GM21529 (cell line): ENCODE data around the gene PCNA.

ENCODE experiments used
- ATAC-seq: cut with Tn5 transposase; IDR thresholded peaks from one replicate; pipeline ENCODE4 v1.9.1; 2021; ENCODE audit not compliant: unreplicated experiment

PCNA gene

GRCh38 chr20:5143851-5144250, 24.1 kb upstream of the PCNA start:
- ATAC-seq: no peak

DNA sequence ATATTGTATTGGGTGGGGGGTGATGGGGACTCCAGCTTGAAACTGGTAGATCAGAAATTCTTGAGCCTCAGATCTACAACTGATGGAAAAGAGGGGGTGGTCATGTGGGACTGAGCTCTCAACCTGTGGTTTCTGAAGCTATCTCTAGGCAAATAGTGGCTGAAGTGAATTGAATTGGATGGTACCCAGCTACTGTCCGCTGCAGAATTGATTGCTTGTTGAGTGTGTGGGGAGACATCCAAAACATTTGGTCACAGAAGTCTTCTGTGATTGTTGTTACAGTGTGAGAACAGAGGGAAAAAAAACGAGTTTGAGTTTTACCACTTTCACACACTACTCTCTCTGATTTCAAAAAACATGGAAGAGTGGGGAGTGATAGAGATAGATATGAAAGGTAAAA, 21.9 kb upstream of the PCNA start:
- no peak for ATAC-seq

DNA sequence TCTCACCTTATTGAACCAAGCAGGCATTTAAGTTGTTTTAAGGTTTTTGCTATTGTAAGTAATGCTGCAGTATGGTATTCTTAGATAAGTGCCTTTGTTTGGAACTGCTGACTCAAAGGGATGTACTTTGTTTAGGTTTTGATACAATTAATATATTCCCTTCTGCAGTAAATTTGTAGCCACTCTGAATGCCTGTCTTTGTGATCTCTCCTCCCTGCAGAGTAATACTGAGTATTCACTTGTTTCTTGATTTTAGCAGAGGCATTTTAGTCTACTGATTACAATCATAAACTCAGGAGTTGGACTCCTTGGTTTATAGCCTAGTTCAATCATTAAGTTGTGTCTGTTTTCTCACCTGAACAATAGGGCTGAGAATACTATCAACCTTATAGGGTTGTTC, 20.4 kb upstream of the PCNA start:
- no peak for ATAC-seq

DNA sequence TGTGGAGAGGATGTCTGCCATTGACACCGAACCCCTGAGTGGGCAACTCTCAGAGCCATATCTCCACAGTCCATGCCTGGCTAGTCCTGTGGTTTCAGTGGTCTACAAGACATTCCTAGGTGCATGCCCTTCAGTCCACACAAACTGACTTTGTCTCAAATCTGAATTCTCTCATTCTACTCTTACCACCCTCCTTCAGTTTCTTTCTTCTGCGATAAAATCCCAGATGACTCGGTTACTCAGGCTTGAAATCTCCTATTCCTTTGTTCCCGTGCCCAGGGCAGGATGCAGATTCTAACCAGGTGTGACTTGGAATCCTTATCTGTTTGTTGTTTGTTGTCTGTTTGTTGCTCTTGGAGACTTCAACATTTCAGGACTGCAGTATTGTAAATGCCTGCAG, 16.3 kb upstream of the PCNA start:
- ATAC-seq: no peak

- no peak for ATAC-seq
These were observed 15.7 kb upstream of the PCNA start for GRCh38 chr20:5135363-5136012.

- no peak for ATAC-seq
These were observed 14.2 kb upstream of the PCNA start for GRCh38 chr20:5133998-5134397.

GRCh38 chr20:5131502-5131901, 11.7 kb upstream of the PCNA start:
- no peak for ATAC-seq

- no peak for ATAC-seq
These were observed 9.1 kb upstream of the PCNA start for GRCh38 chr20:5128886-5129285.

GRCh38 chr20:5127859-5128424, 8.2 kb upstream of the PCNA start:
- no peak for ATAC-seq

DNA sequence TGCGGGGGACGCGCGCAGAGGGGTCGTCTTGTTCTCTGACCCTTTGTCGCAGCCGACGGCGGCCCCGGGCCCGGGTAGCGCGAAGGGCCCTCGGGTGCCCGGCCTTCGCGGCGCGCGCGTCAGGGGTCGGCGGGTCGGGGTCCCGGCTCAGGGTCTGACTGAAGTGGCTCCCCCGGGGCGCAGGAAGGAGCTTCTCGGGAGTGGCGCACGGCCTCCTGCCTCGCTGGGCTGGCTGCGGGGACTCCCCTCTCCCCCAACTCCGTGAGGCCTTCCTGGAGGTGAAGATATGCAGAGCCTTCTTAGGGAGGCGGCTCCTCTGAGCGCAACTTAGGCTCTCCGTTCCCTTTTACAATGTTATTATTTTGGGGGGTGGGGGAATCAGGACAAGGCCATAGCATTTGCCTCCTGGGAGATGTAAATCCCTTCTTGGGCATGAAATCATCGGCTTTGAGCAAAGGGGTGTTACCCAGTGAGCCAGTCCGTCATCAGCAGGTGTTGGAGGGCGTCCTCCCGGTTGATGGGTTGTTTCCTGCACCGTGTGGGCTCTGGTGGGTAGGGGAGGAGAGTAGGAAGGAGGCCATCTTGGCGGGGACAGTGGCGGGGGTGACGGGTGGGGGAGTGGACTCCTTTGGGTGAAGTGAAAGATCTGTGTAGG, 7.6 kb upstream of the PCNA start:
- peak; percentile 38 for ATAC-seq

- ATAC-seq: peak; percentile 91
These were observed 6.9 kb upstream of the PCNA start, which contains the start of gene CDS2 for GRCh38 chr20:5126512-5127203. TSS of gene CDS2 (plus strand) at chr20:5127008. CDS start at chr20:5127093, 85 bp downstream.

GRCh38 chr20:5122873-5123260, 3.1 kb upstream of the PCNA start:
- no peak for ATAC-seq

- ATAC-seq: no peak
These were observed 373 bp upstream of the PCNA start for GRCh38 chr20:5120185-5120476.

- no peak for ATAC-seq
These were observed 669 bp downstream of the PCNA start for GRCh38 chr20:5119143-5119434.

DNA sequence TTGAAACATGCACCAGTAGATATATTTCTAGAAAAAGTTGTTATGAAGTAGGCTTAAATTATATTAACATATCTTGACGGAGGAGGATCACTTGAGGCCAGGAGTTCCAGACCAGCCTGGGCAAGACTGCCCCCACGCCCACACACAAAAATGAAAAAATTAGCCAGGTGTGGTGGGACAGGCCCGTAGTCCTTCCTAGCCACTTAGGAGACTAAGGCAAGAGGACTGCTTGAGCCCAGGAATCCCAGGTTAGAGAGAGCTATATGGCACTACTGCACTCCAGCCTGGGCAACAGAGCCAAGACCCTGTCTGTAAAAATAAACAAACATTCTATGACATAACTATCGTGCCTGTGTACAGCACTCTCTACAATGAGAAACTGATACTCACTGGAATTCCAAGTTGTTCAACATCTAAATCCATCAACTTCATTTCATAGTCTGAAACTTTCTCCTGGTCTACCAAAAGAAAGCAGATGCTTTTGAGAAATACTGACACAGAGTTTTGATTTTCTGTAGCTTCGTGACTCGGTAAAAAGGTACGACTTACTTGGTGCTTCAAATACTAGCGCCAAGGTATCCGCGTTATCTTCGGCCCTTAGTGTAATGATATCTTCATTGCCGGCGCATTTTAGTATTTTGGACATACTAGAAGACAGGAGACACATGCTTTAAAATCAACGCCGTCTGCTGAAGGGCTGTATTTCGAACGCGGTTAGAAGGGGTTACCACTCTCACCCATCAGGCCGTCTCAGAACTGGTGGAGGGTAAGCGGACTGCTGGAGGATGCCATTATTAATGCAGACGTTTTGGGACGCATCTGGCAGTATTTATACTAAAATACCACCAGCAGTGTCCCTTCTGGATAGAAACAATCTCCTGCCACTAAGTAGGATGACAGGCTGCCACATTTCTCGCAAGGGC, 1.3 kb downstream of the PCNA start:
- ATAC-seq: no peak

GRCh38 chr20:5116875-5117274, 2.9 kb downstream of the PCNA start:
- no peak for ATAC-seq

DNA sequence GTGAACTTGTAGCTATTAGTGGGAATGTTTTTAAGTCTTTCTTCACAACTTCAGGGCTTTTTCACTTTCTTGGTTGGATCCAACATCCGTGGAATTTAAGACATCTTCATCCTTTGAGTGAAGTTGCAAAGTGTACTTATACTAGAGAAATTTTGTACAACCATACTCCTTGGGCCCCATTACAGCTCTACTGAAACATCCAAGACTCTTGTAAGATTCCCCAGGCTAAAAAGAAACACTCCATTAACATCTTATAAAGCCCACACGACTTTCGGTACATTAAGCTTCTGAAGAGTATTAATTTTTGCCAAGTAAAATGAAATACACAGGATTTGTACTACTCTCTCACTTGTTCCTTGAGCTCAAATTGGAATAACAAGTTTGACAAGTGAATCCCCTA, 5.4 kb downstream of the PCNA start:
- no peak for ATAC-seq

GRCh38 chr20:5113615-5113986, 6.2 kb downstream of the PCNA start:
- ATAC-seq: no peak

DNA sequence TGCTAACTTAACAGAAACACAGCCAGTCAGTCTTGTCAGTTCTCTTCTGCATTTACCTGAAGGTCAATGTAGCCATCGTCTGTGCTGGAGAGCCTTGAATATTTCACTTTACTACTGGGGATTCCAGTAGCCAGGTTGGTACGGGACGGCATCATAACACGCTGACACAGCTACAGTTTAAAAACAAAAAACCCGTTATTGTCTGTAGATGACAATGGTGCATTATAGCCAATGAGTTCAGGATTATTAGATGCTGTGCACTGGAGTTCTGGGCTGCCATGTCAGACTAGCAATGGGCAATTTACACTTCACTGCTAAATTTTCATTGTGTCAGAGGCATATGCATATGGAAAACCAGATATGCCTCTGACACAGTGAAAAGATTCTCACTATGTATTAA, 10.5 kb downstream of the PCNA start:
- no peak for ATAC-seq

- ATAC-seq: no peak
These were observed 15.3 kb downstream of the PCNA start for GRCh38 chr20:5104479-5104878.

DNA sequence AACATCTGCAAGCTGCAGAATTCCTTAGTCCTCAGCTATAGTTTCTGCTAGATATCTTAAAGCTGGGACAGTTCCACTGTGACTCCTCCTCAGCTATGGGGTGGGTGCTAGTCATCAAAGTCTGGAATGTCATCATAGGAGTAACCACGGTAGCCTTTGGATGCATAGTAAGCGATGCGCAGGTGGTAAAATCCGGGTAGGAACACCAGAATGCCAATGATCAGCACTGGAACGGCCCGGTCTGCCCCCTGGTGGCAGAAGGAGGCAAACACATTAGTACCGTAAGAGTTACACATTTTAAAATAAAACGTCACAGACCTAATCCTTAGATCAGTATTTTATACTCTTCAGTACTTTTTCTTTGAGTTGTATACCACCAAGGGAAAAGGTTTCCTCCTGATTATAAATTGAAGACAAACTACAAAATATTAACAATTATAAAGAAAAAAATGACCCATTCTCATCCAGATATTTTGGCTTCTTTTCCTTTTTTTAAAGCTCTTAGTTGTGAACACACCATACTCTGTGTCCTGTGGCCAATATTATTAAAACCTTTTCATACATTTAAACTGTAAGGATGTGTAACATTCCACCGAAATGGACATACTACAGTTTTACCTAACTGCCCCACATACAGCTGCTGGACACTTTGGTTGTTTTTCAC, 18.9 kb downstream of the PCNA start:
- ATAC-seq: peak; percentile 56
